ENCODE data around the gene HECW1. TPM values are rescaled to one million over a fixed set of nuclear protein-coding genes. Genes with fewer than 3 reads are reported as not detected.

The HECW1 gene
- total and polyA plus RNA-seq, 12 donors = 0.07 to 0.23 TPM; not detected in 10

GRCh38 chr7:43353902-43354301 lies 241.5 kb downstream of the HECW1 start:
- WGBS, 2 donors = 96% methylated on average over 1 of the region's 1 CpG
- no peaks in the 10 kb centered on the region for H3K36me3 ChIP-seq
- TF ChIP-seq, protein P1, sequence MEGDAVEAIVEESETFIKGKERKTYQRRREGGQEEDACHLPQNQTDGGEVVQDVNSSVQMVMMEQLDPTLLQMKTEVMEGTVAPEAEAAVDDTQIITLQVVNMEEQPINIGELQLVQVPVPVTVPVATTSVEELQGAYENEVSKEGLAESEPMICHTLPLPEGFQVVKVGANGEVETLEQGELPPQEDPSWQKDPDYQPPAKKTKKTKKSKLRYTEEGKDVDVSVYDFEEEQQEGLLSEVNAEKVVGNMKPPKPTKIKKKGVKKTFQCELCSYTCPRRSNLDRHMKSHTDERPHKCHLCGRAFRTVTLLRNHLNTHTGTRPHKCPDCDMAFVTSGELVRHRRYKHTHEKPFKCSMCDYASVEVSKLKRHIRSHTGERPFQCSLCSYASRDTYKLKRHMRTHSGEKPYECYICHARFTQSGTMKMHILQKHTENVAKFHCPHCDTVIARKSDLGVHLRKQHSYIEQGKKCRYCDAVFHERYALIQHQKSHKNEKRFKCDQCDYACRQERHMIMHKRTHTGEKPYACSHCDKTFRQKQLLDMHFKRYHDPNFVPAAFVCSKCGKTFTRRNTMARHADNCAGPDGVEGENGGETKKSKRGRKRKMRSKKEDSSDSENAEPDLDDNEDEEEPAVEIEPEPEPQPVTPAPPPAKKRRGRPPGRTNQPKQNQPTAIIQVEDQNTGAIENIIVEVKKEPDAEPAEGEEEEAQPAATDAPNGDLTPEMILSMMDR (IDR thresholded peaks at IDR 0.05) = no peak

GRCh38 chr7:43362652-43363034 lies 250.2 kb downstream of the HECW1 start:
- Histone ChIP-seq H3K36me3 (no peaks in the 10 kb centered on the region), H3K4me1 (no peaks in the 10 kb centered on the region), H3K27ac (no peak overlapping the region), H3K4me3 (no peak overlapping the region), H3K27me3 (no peaks in the 10 kb centered on the region), H3K9me3 (no peaks in the 10 kb centered on the region)
- DNase-seq (peak; percentile 18 to 21), ATAC-seq (peak in 1 of 8 donors; percentile 10)
- intact Hi-C loops (cut with DNase I) = no loop called here
- TF ChIP-seq, protein P1 (IDR thresholded peaks at IDR 0.05) = no peak
- 31 to 63% methylated on average over 2 of the region's 2 CpGs for WGBS, 2 donors

More at GRCh38 chr7:43353902-43354301, 241.5 kb downstream of the HECW1 start:
- Histone ChIP-seq H3K4me3 (no peak overlapping the region), H3K4me1 (no peaks in the 10 kb centered on the region), H3K27me3 (peaks cover 0 to 15% (median 0%) of the 10 kb centered on the region in 7 donors), H3K27ac (no peak overlapping the region), H3K9me3 (peaks cover 0 to 18% (median 5%) of the 10 kb centered on the region in 11 donors)
- no peak for ATAC-seq
- no peak for DNase-seq
- intact Hi-C loops (cut with DNase I) = loop anchor here in 1 of 10 donors (2.0 kb wide), 1 partner anchor 21 kb away; no protein-coding TSS in a partner anchor

- DNase-seq (no peak), ATAC-seq (peak in 1 of 8 donors; percentile 58)
Observed at GRCh38 chr7:43363035-43363791, 250.8 kb downstream of the HECW1 start.

GRCh38 chr7:43364391-43364790 lies 251.9 kb downstream of the HECW1 start:
- no peak overlapping the region for H3K4me3 ChIP-seq
- intact Hi-C loops (cut with DNase I) = no loop called here
- H3K9me3 ChIP-seq = no peaks in the 10 kb centered on the region
- H3K27ac ChIP-seq = no peak overlapping the region
- ATAC-seq = no peak
- WGBS, 2 donors = 91 to 92% methylated on average over 7 of the region's 7 CpGs
- H3K4me1 ChIP-seq = no peaks in the 10 kb centered on the region
- no peaks in the 10 kb centered on the region for H3K36me3 ChIP-seq
- DNase-seq = no peak
- H3K27me3 ChIP-seq = no peaks in the 10 kb centered on the region
- TF ChIP-seq, protein P1 (IDR thresholded peaks at IDR 0.05) = no peak

More at GRCh38 chr7:43363035-43363791, 250.8 kb downstream of the HECW1 start:
- Histone ChIP-seq H3K9me3 (no peaks in the 10 kb centered on the region), H3K4me3 (no peak overlapping the region), H3K27me3 (no peaks in the 10 kb centered on the region), H3K27ac (no peak overlapping the region), H3K4me1 (no peaks in the 10 kb centered on the region), H3K36me3 (no peaks in the 10 kb centered on the region)
- TF ChIP-seq, protein P1 (IDR thresholded peaks at IDR 0.05) = no peak
- 74 to 76% methylated on average over 6 of the region's 6 CpGs for WGBS, 2 donors
- intact Hi-C loops (cut with DNase I) = no loop called here
